ACHN (cell line): ENCODE measurements around the gene DHCR24.

ENCODE experiments used
- DNase-seq: peaks from one replicate; pipeline ENCODE4 v3.0.0-alpha.2; 2015
- in situ Hi-C: cut with HindIII; loops from 2 replicates; pipeline ENCODE4 v1.10.0; 2017; ENCODE audit warnings: low sequenced_read_pairs, low pct_ligation_motif_present, low pct_unique_long_range_greater_than_20kb

DHCR24 gene

DNA sequence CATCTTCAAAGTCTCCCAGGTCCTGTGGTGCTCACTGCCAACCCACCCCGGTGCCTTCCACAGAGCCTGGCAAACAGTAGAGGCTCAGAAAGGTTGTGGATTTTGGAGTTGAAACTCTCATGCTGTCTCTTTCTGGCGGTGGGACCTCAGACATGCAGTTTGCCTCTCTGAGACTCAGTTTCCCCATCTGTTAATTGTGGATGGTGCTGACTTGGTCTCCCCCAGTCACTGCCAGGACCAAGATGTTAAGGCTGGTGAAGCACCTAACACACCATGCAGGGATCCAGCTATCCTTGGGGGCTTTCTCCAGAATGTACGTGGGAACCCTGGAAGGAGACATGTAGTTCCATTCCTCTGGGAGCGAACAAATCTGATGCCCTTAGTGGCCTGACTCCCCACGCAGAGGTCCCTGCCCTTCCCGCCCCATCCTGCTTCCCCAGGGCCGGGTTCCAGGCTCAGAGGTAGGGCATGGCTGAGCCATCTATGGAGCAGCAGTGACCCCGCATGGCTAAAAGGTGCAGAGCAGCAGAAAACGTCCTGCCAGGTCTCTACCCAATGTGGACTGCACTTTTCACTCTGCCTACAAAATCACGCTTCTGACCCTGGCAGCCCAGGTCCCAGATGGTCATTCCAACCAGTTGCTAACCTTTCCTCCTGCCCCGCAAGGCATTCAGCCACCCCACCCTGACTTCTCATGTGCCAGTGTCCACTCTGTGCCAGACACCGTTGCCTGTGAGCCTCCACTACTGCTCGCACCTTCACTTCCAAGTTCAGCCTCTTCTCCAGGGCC lies 76.6 kb downstream of the DHCR24 start:
- peak; percentile 62 for DNase-seq
- in situ Hi-C loops = no loop called here

DNA sequence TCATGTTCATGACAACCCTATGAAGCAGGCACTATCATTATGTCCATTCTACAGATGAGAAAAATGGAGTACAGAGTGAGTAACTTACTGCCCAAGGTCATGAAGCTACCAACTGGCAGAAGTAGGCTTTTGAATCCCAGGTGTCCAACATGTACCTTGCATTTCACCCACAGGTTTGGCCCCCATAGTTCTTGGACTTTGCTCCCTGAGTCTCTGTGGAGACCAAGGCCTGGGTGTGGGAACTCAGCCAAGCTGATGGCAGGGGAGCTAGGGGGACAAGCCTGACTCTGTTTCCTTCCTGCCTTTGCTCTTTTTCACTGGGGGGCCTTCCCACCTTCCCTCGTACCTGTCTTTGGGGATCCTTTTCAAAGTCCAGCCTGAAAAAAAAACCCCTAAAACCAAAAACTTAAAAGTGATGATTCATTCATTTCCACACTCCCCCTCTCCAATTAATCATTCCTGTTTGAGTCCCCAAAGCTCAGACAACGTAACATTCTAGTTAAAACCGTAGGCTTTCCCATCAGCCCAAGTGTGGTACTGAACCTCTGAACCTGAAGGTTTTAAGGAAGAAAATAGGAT lies 77.4 kb downstream of the DHCR24 start:
- in situ Hi-C loops = no loop called here
- DNase-seq = no peak

DNA sequence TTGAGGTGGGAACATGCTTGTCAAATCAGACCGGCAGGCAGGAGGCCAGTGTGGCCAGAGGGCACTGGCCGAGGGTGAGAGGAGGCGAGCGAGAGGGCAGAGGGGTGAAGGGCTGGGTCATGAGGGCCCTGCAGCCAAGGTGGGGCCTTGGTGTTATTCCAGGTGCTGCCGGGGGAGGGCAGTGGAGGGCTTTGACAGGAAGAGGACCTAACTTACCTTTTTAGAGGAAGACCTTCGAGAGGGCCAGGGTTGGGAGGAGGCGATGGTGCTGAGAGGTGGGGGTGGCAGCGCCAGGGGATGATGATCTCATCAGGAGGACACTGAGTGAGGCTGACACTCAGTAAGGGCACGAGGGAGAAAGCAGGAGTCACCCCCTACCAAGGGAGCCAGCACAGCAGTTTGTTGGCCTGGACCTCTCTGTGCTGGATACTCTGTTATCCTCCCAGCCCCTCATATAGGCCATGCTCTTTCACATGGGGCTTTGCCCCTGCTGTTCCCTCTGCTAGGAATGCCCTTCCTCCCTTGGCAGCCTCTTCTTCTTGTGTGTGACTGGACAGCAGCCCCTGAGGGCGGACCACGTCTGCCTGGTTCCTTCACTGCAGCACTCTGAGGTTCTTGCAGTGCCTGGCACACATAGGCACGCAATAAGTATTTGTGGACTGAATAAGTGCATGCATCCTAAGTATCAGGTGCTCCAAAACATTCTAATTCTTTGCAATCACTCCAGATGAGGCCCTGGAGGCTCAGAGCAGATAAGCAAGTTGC lies 78.4 kb downstream of the DHCR24 start:
- in situ Hi-C loops = no loop called here
- no peak for DNase-seq

DNA sequence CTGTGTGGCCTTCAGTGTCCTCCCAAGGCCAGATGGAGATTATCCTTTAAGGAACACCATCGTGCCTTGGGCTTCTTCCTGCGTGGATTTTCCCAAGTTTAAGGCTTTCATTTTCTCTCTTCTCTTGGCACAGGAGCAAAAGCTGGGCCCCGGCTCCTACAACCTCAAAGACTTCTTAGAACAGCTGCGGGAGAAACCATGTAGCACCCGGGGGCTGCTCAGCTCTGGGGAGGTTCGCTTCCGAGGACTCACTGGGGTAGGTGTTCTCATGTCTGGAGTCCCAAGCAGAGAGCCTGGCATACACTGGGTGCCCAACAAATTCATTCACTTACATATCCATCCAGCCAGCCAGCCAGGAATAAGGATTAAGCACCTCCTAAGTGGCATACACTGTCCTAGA lies 79.2 kb downstream of the DHCR24 start:
- in situ Hi-C loops = no loop called here
- DNase-seq = no peak

DNA sequence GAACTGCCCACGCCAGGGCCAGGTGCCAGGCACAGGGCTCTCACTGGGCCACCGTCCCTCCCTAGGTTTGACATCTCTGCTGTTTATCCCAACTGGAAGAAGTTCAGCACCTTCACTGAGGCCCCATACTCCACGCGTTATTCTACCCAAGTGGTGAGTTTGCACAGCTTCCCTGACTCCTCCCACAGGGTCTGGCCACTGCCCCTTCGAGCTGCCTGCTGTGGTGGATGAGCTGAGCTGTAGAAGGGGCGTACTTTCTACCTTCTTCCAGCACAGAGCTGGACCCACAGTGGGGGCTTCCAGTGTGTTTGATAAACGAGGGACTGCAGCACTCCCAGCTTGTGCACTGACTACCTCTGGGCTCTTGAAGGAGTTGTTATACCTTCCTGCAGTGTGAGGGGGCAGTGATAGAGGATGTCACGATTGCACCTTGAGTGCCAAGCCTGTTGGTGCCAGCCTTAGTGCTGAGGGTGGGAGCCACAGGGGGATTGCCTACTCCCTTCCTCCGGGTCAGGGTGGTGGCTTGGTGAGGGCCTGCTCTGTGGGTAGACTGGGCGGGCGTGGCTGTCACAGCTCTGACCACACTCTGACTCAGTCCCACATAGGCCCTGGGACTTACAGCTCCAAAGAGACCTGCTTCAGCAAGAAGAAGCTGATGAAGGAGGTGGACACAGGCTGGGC lies 79.9 kb downstream of the DHCR24 start:
- DNase-seq = no peak
- in situ Hi-C loops = no loop called here

DNA sequence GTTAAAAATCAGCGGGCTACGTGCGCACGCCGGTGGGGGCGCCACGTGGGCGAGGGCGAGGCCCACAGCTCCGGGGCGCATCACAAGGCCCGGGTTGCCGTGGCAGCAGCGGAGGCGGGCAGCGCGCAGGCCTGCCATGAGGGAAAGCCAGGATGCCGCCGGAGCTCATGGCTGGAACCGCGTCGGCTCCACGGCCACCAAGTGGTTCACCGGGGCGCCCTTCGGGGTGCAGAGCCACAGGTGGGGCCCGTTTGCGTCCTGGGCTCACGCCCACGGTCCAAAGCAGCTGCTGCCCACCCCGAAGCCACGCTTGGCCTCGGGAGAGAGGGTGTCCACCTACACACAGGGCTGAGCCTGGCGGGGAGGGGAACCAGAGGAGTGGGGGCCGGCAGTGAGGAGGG lies 81.0 kb downstream of the DHCR24 start:
- DNase-seq = no peak
- in situ Hi-C loops = no loop called here

DNA sequence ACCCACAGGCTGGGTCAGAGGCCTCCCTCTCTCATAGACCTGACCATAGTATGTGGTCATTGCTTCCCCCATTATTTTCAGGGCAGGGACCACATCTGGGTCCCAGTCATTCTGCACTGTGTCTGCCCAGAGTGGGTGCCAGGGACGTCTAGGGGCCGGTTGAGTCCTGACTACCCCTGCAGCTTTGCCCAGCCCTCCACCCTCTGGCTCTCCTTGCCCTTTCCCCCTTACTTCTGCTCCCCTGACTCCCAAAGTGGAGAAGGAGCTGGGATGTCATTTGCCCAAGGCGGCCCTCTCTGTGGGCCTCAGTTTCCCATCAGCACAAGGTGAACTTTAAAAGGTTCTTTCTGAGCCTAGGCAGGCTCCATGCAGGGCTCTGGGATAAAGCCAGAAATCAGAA lies 81.5 kb downstream of the DHCR24 start:
- DNase-seq = no peak
- in situ Hi-C loops = no loop called here

DNA sequence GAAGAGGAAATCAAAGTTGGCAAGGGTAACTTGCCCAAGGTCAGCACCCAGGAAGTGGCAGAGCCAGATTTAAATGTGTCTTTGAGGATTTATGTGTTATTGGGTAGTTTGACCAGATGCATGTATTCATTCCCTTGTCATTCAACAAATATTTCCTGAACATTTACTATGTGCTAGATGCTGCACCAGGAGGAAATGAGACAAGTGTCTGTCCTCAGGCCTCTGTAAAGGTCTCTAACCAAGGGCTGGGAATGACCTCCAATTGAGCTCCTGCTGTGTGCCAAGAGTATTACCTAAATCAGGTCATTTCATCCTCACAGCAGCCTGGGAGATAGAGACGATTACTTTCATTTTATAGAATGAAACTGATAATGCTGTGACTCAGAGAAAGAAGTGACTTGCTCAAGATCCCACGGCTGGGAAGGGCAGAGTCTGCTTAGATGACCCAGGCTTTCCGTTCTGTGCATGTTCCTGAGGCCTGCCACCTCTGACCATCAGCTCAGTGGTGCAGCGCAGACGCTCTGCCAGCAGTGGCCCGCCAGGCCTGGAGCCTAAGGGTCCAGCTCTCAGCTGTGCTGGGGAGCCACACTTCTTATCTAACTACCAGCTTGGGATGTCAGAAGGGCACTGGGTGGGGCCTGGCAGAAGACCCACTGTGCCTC lies 82.4 kb downstream of the DHCR24 start:
- DNase-seq = no peak
- in situ Hi-C loops = no loop called here

DNA sequence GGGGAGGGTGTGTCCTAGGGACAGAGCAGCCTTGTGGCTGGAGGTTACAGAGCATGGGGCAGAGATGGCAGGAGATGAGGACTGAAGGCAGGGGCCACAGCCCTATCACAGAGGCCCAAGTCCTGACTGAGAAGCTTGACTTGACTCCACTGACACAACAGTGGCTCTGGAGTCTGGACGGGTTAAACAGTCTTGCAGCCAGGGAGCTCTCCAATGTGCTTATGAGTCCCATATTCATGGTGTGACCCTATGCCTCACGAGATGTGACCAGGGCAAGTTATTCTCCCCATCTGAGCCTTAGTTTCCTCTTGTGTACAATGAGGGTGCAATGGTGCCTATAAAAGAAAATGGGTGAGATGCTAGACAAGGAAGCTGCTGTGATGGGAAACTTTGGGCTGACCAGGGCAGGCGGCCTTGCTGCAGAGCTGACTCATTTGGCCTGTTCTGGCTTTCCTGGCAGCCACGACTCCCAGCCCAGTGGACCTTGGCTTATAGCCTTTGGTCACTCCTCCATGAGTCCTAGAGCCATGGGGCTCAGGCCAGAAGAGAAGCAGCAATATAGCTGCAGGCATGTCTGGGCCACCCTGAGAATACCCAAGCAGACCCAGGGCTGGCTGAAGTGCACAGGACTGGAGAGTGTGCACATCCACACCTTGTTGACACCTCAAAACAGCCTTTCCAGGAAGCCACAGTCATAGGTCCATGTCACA lies 83.1 kb downstream of the DHCR24 start:
- in situ Hi-C loops = no loop called here
- peak; percentile 55 for DNase-seq

DNA sequence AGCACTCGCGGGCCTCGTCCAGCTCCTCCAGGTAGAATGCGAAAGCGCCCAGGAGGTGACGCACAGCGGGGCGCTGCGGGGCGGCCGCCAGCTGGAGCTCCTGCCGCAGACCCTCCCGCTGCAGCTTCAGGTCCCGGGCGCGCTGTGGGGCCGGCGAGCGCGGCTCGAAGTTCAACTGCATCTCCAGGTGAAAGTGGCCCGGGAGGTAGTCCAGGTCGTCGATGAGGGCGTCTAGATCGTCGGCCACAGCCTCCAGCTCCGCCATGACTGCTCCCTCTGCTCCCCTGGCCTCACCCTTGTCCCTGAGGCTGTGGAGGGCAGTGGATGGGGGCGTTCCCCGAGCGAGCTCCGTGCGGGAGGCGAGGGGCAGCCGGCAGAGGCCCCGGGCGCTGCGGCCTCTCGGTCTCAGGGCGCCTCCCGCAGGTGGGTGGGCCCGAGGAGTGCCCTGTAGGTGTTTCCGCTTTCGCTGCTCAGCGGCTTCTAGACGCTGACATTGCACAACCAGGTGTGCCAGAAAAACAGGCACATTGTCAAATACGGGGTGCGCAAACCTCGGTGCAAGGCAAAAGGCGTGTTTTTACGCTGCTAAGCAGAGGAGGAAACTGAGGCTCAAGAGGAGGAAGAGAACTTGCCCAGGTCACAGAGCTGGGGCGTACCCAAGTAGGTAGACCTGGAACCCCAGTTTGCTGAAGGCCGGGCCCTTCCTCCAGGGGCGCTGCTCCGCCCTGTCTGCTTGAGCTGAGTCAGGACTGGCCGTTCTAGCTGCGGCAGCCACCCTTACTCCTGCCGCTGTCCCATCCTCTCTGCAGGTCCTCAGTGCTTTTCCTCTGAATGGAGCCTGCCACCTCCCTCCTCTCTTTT lies 85.9 kb downstream of the DHCR24 start, which contains the start of gene TTC22:
TSS of gene TTC22 (minus strand) at position 425 of the 861 bp plus-strand sequence. CDS start at position 265, 160 bp downstream.
- peak; percentile 55 for DNase-seq
- in situ Hi-C loops = no loop called here

DNA sequence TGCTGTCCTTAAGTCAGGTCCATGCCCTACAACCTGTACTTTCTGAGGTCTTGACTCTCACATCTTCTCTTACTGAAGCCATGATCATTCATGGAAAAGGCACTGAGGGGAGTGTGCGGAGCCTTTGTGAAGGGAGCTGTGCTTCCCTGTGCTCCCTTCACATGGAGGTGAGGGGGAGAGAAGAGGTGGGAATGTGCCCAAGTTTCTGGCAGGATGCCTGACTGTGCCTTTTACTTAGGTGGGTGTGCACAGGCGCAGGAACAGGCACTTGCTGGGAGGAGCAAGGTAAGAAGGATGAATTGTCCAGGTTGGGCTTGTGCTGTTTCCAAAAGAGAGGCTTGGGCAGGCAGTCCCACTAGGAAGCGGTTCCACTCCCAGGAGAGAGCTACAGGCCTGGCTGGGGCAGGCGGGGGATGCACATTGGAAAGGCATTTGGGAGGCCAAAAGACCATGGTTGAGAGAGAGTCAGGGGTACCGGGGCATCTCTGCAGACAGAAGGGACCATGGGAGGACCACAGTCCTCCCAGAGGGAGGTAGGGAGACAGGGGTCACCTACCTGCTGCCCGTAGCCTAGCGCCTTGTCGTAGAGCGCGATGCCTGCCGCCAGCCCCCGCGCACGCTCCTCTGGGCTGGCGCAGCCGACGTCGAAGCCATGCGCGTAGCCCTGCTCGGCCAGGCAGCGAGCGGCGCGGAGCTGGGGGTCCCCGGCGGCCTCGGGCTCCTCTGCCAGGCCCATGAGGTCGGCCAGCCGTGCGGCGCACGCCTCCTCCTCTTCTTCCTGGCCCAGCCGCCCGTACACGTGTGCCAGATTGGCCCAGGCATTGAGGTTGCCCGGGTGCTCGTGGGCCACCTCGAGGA lies 86.7 kb downstream of the DHCR24 start:
- in situ Hi-C loops = no loop called here
- no peak for DNase-seq
